Measurements from ENCODE around the gene SLC6A17.

The SLC6A17 gene

GRCh38 chr1:110249256-110249655 is 99.0 kb downstream of the SLC6A17 start:
- no peak for TF ChIP-seq ZNF274 (IDR thresholded peaks at IDR 0.05; ENCODE audit: low read depth, low read length)
- no peak overlapping the region for H3K4me3 ChIP-seq (ENCODE audit: low read length)

GRCh38 chr1:110250008-110250407 is 99.7 kb downstream of the SLC6A17 start:
- no peak for TF ChIP-seq ZNF274 (IDR thresholded peaks at IDR 0.05; ENCODE audit: low read depth, low read length)

GRCh38 chr1:110250749-110251148 is 100.5 kb downstream of the SLC6A17 start:
- TF ChIP-seq ZNF274 (IDR thresholded peaks at IDR 0.05; ENCODE audit: low read depth, low read length), result no peak
- H3K4me3 ChIP-seq (ENCODE audit: low read length), result no peak overlapping the region

More at GRCh38 chr1:110250008-110250407, 99.7 kb downstream of the SLC6A17 start:
- no peak overlapping the region for H3K4me3 ChIP-seq (ENCODE audit: low read length)

All from GM08714 (cell line).